Endothelial cell of umbilical vein (primary cell): ENCODE measurements around the gene DSCAML1. TPM values are rescaled to one million over a fixed set of nuclear protein-coding genes. Genes with fewer than 3 reads are reported as not detected.

Experiments
- BruUV-seq: library from RNA; stranded (reverse); fragments of 400-500 nt; replicated peaks from 2 replicates; lab custom pipeline; 2021; lab: Mats Ljungman, UMichigan
- CTCF ChIA-PET: fragments of 300-600, 350-600 bp; sonication (Branson Sonifier 250); formaldehyde crosslinking; loops from one replicate; lab custom pipeline; 2021; ENCODE audit warnings: antibody characterized with exemption, inconsistent platforms; lab: Charles Lee
- POLR2A ChIA-PET: fragments of 300-600, 350-600 bp; sonication (Branson Sonifier 250); formaldehyde crosslinking; loops from one replicate; lab custom pipeline; 2021; ENCODE audit warnings: antibody characterized with exemption, inconsistent platforms; lab: Charles Lee
- DNase-seq: peaks from one replicate; pipeline ENCODE4 v3.0.0-alpha.2; 2011; ENCODE audit warnings: low read depth, low spot score
- FAIRE-seq: peaks from 2 replicates; lab custom pipeline; 2011; peaks lifted over from hg19 to GRCh38; lab: Jason Lieb, UNC
- H2AFZ ChIP-seq: 2 replicates; pipeline ENCODE4 v1.6.0; 2012; ENCODE audit warnings: low read depth, low read length, control low read depth, inconsistent platforms
- H3K27ac ChIP-seq: 2 replicates; pipeline ENCODE4 v1.5.1; 2011; ENCODE audit warnings: low read depth, mild to moderate bottlenecking, control low read depth, low read length, moderate library complexity; ENCODE audit not compliant: insufficient read depth
- H3K27me3 ChIP-seq, 2 experiments: 2 replicates each; pipeline versions ENCODE4 v1.6.0 to v1.6.1; 2011; ENCODE audit warnings: low read length in 2 of 2, mixed read lengths in 1 of 2; ENCODE audit not compliant: control insufficient read depth in 2 of 2, insufficient read depth in 2 of 2
- H3K36me3 ChIP-seq, 2 experiments: 2 replicates in 1 of 2; 3 replicates in 1 of 2; pipeline ENCODE4 v1.5.1; 2011; ENCODE audit warnings: low read length in 2 of 2, mild to moderate bottlenecking in 1 of 2, moderate library complexity in 1 of 2; ENCODE audit not compliant: control insufficient read depth in 2 of 2, insufficient read depth in 2 of 2; ENCODE audit errors: extremely low read depth in 1 of 2
- H3K4me1 ChIP-seq: 3 replicates; pipeline ENCODE4 v1.5.1; 2011; ENCODE audit warnings: mild to moderate bottlenecking, low read length; ENCODE audit not compliant: control insufficient read depth, insufficient read depth; ENCODE audit errors: extremely low read depth
- H3K4me2 ChIP-seq: 2 replicates; pipeline ENCODE4 v1.6.1; 2011; ENCODE audit warnings: low read length, control low read depth, mixed read lengths; ENCODE audit not compliant: insufficient read depth
- H3K4me3 ChIP-seq, 3 experiments: fragments of 200-600 bp in 1 of 3; sonication (generic), shearing (Covaris generic) in 1 of 3; replicated peaks in 1 of 3; 2 replicates each; pipeline ENCODE4 v1.5.1; 2011 to 2016; ENCODE audit warnings: control low read depth in 3 of 3, low read length in 3 of 3, mild to moderate bottlenecking in 2 of 3, inconsistent platforms in 1 of 3, low read depth in 1 of 3, moderate library complexity in 1 of 3; ENCODE audit not compliant: insufficient read depth in 1 of 3
- H3K79me2 ChIP-seq: 2 replicates; pipeline ENCODE4 v1.6.0; 2012; ENCODE audit warnings: low read length, inconsistent platforms; ENCODE audit not compliant: control insufficient read depth, insufficient read depth
- H3K9ac ChIP-seq: replicated peaks from 2 replicates; pipeline ENCODE3; 2011; ENCODE audit warnings: low read length, control low read depth; ENCODE audit not compliant: insufficient read depth; ENCODE audit errors: extremely low read depth
- H3K9me1 ChIP-seq: replicated peaks from 3 replicates; pipeline ENCODE4 v1.6.0; 2011; ENCODE audit warnings: mild to moderate bottlenecking, low read length; ENCODE audit not compliant: control insufficient read depth, insufficient read depth; ENCODE audit errors: extremely low read depth
- H3K9me3 ChIP-seq: replicated peaks from 2 replicates; pipeline ENCODE4 v1.5.1; 2012; ENCODE audit warnings: low read length, inconsistent platforms; ENCODE audit not compliant: control insufficient read depth, insufficient read depth
- H4K20me1 ChIP-seq: replicated peaks from 2 replicates; pipeline ENCODE3; 2011; ENCODE audit warnings: mild to moderate bottlenecking, low read length; ENCODE audit not compliant: control insufficient read depth, insufficient read depth; ENCODE audit errors: extremely low read depth
- EZH2 ChIP-seq: IDR thresholded peaks from 2 replicates; pipeline ENCODE4 v1.6.1; 2012; ENCODE audit warnings: borderline replicate concordance, low read depth, mild to moderate bottlenecking, moderate library complexity, low read length, inconsistent platforms; ENCODE audit not compliant: severe bottlenecking
- FOS ChIP-seq: IDR thresholded peaks from 2 replicates; pipeline ENCODE4 v1.6.1; 2011; ENCODE audit warnings: mild to moderate bottlenecking, low read length, moderate library complexity, borderline replicate concordance; ENCODE audit not compliant: insufficient read depth
- GATA2 ChIP-seq: IDR thresholded peaks from 2 replicates; pipeline ENCODE4 v1.7.0; 2011; ENCODE audit warnings: low read depth, mild to moderate bottlenecking, moderate library complexity, mixed read lengths, low read length; ENCODE audit not compliant: insufficient read length, insufficient read depth
- JUN ChIP-seq: IDR thresholded peaks from 2 replicates; pipeline ENCODE4 v1.6.1; 2011; ENCODE audit warnings: borderline replicate concordance, low read depth; ENCODE audit not compliant: insufficient read length, insufficient read depth
- MYC ChIP-seq: IDR thresholded peaks from one replicate; pipeline ENCODE4 v1.6.1; 2011; ENCODE audit warnings: mild to moderate bottlenecking, low read depth, low read length
- POLR2A ChIP-seq: IDR thresholded peaks from 2 replicates; pipeline ENCODE4 v1.6.1; 2012; ENCODE audit warnings: low read depth, mild to moderate bottlenecking, control low read depth, low read length
- POLR2AphosphoS5 ChIP-seq: IDR thresholded peaks from 2 replicates; pipeline ENCODE4 v1.6.1; 2012; ENCODE audit warnings: low read depth, mild to moderate bottlenecking, control low read depth, low read length, moderate library complexity; ENCODE audit not compliant: insufficient read depth
- dilution Hi-C: fragments of 300-500 bp; cut with MboI; formaldehyde crosslinking; loops from one replicate; pipeline ENCODE4 v1.15.0; 2019; ENCODE audit warnings: low sequenced_read_pairs; ENCODE audit not compliant: extremely low pct_ligation_motif_present
- intact Hi-C: fragments of 100-400 bp; cut with micrococcal nuclease; formaldehyde crosslinking; loops from one replicate; pipeline ENCODE4 v1.10.0; 2022
- polyA plus RNA-seq, 4 experiments: library from polyadenylated mRNA; depleted of rRNA in 3 of 4; stranded (reverse) in 3 of 4; unstranded in 1 of 4; fragments of >200 nt; gene quantifications; 2 replicates each; pipeline versions ENCODE4 v1.2.1 to v1.2.3, GENCODE V29; 2011 to 2012; ENCODE audit warnings: missing spikeins in 1 of 4
- total RNA-seq: library from RNA; stranded (reverse); gene quantifications from 2 replicates; pipeline ENCODE4 v1.2.3, GENCODE V29; 2021
- TF ChIP-seq, protein P1 (sequence below), 2 donors: IDR thresholded peaks; 1 replicate in 1 of 2; 2 replicates in 1 of 2; pipeline ENCODE4 v1.5.1; 2011; ENCODE audit warnings: low read length in 2 of 2, mild to moderate bottlenecking in 2 of 2, moderate library complexity in 2 of 2, control low read depth in 1 of 2, inconsistent platforms in 1 of 2, low read depth in 1 of 2; ENCODE audit not compliant: insufficient read depth in 1 of 2; ENCODE audit errors: extremely low read depth in 1 of 2
- TF ChIP-seq, protein P2 (sequence below): IDR thresholded peaks from 2 replicates; pipeline ENCODE4 v1.6.1; 2011; ENCODE audit not compliant: insufficient read depth, insufficient read length

DSCAML1 gene
- total and polyA plus RNA-seq, 2 donors (not counting 3 experiments of a cell fraction or from before 2014, with no cell fraction given): not detected

DNA sequence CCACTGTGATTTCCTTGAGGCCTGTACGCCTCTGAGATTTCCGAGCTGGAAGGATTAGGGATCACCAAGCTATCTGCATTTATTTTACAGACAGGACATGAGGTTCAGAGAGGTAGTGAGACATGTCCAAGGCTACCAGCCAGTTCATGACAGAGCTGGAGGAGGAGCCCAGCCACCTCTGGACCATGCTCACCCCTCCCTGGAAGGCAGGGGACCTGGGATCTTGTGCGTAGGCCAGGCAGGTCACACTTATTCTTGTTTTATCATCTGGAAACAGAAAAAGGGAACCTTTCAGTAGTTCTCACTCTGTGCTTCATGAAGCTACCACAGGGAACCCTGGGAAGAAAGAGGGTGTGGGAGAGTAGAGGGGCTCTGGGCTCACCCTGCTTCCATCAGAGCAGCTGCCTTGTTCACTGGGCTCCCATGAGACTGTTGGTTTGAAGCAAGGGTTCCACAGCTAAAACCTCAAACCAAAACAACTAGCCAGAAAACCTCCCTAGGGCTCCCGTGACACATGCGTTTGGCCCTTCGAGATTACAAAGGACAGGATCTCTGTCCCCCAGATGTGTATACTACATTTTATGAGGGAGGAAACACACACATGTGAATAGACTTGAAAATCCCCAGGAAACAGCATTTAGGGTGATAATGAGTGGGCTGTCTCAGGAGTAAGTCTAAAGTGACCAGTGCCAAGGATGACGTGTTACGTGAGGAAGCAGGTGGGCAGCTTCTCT, 106.4 kb downstream of the DSCAML1 start:
- POLR2A ChIA-PET: no interaction called here
- DNase-seq: no peak

More for the DNA sequence above, 106.4 kb downstream of the DSCAML1 start:
- H3K9me3 ChIP-seq: no peaks in the 10 kb centered on the region
- CTCF ChIA-PET: no interaction called here
- H3K36me3 ChIP-seq: no peaks in the 10 kb centered on the region
- peaks cover 0 to 3% of the 10 kb centered on the region in 2 experiments for H3K27me3 ChIP-seq
- no peak for FAIRE-seq
- H3K4me2 ChIP-seq: no peak overlapping the region
- TF ChIP-seq, protein P1, sequence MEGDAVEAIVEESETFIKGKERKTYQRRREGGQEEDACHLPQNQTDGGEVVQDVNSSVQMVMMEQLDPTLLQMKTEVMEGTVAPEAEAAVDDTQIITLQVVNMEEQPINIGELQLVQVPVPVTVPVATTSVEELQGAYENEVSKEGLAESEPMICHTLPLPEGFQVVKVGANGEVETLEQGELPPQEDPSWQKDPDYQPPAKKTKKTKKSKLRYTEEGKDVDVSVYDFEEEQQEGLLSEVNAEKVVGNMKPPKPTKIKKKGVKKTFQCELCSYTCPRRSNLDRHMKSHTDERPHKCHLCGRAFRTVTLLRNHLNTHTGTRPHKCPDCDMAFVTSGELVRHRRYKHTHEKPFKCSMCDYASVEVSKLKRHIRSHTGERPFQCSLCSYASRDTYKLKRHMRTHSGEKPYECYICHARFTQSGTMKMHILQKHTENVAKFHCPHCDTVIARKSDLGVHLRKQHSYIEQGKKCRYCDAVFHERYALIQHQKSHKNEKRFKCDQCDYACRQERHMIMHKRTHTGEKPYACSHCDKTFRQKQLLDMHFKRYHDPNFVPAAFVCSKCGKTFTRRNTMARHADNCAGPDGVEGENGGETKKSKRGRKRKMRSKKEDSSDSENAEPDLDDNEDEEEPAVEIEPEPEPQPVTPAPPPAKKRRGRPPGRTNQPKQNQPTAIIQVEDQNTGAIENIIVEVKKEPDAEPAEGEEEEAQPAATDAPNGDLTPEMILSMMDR (IDR thresholded peaks at IDR 0.05; ENCODE audit: extremely low read depth in 1 of 2, insufficient read depth in 1 of 2, low read depth in 1 of 2, low read length in 2 of 2): no peak
- no peak for TF ChIP-seq JUN
- TF ChIP-seq POLR2AphosphoS5: no peak
- no peak for TF ChIP-seq GATA2
- TF ChIP-seq MYC: no peak
- TF ChIP-seq FOS: no peak
- no peak for TF ChIP-seq EZH2
- TF ChIP-seq, protein P2, sequence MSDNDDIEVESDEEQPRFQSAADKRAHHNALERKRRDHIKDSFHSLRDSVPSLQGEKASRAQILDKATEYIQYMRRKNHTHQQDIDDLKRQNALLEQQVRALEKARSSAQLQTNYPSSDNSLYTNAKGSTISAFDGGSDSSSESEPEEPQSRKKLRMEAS: no peak
- TF ChIP-seq POLR2A: no peak
- no peaks in the 10 kb centered on the region for H3K4me1 ChIP-seq
- no peak overlapping the region for H2AFZ ChIP-seq
- H3K9ac ChIP-seq: no peak overlapping the region
- dilution Hi-C loops (no loop called here), intact Hi-C loops (no loop called here)
- no peaks in the 10 kb centered on the region for H3K9me1 ChIP-seq
- no TSS peak for BruUV-seq
- no peak overlapping the region for H3K27ac ChIP-seq
- no peaks in the 10 kb centered on the region for H4K20me1 ChIP-seq
- H3K79me2 ChIP-seq: no peaks in the 10 kb centered on the region
- H3K4me3 ChIP-seq: no peak overlapping the region
